Stomach smooth muscle (tissue), 2 donors: Measurements from ENCODE around the gene CRISPLD2.
A peak's percentile ranks its signal among the peaks of the same experiment; 100 is the strongest.

Experiments used
- H3K27ac ChIP-seq: one replicate; pipeline ENCODE4 v1.7.0; 2013; ENCODE audit warnings: mild to moderate bottlenecking, low read length, inconsistent platforms
- H3K27me3 ChIP-seq, 2 donors: one replicate each; pipeline ENCODE4 v1.7.0; 2013; ENCODE audit warnings: low read length in 2 of 2; ENCODE audit not compliant: insufficient read depth in 2 of 2, control insufficient read depth in 1 of 2
- H3K36me3 ChIP-seq, 2 donors: one replicate each; pipeline ENCODE4 v1.7.0; 2013; ENCODE audit warnings: low read length in 2 of 2; ENCODE audit not compliant: control insufficient read depth in 2 of 2, insufficient read depth in 2 of 2
- H3K4me1 ChIP-seq: one replicate; pipeline ENCODE4 v1.7.0; 2013; ENCODE audit warnings: low read length; ENCODE audit not compliant: control insufficient read depth, insufficient read depth
- H3K4me3 ChIP-seq, 2 donors: one replicate each; pipeline ENCODE4 v1.7.0; 2013; ENCODE audit warnings: low read length in 2 of 2
- H3K9ac ChIP-seq, 2 donors: one replicate each; pipeline ENCODE4 v1.7.0; 2013; ENCODE audit warnings: low read length in 2 of 2, mild to moderate bottlenecking in 1 of 2
- H3K9me3 ChIP-seq, 2 donors: one replicate each; pipeline ENCODE4 v1.7.0; 2013; ENCODE audit warnings: low read length in 2 of 2; ENCODE audit not compliant: control insufficient read depth in 2 of 2
- donor health status: healthy.
- donor health status: Pancreatic carcinoma.

CRISPLD2 gene

DNA sequence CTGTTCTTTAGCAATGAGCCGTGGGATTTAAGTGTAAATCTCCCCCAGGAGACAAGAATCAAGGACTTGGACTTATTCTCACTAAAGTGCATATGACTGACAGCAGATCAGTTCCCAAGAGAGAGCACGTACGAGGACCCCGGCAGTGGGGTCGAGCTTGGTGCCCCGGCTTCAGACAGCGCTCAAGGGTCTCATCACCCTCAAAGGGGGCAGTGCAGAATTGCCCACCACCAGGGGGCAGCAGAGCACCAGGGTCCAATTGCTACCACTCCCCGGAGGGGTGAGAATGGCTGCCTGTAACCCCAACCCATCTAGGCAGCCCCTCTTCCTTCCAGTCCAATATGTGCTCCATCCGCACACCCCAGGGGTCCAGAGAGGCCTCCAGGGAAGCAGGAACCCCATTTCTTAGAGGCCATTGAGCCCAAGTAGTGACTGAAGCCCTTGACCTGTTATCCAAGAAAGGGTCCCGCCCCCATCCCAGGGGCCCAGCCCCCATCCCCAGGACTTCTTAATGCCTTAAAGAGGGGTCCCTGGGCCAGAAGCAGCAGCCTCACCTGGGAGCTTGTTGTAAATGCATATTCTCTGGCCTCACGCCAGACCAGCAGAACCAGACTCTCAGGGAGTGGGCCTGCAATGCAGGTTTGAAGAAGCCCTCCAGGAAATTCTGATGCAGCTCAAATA, 105.4 kb downstream of the CRISPLD2 start:
- no peaks in the 10 kb centered on the region for H3K9me3 ChIP-seq
- no peak overlapping the region for H3K4me3 ChIP-seq
- H3K27ac ChIP-seq, result peak overlapping the region; percentile 31
- no peaks in the 10 kb centered on the region for H3K27me3 ChIP-seq
- H3K36me3 ChIP-seq, result no peaks in the 10 kb centered on the region
- H3K9ac ChIP-seq, result no peak overlapping the region
- peaks cover 32% of the 10 kb centered on the region for H3K4me1 ChIP-seq

DNA sequence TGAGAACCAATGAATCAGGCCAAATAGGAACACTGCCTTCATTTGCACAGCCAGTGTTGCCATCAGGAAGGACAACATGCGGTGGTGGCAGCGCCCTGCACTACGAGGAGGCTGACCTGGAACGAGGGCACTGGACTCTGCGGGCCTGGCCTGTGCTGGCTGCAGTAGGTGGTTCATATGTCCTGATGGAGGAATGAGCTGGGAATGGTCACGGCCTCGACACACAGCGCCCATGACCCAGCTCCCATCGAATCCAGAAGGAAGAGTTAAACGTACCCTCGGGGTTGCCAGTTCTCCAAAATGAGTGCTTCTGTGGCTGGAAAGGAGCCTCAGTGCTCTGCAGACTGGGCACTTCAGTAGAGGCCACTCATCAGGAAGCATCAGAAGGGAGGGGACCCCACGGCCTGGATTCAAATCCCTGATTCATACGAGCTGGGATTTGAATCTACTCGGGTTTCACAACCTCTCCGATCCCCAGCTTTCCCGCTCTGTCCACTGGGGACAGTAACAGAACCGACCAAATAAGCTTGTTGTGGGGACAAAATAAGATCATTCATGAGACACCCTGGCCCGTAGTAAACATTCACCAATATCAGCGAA, 106.1 kb downstream of the CRISPLD2 start:
- H3K27me3 ChIP-seq, result no peaks in the 10 kb centered on the region
- no peak overlapping the region for H3K27ac ChIP-seq

DNA sequence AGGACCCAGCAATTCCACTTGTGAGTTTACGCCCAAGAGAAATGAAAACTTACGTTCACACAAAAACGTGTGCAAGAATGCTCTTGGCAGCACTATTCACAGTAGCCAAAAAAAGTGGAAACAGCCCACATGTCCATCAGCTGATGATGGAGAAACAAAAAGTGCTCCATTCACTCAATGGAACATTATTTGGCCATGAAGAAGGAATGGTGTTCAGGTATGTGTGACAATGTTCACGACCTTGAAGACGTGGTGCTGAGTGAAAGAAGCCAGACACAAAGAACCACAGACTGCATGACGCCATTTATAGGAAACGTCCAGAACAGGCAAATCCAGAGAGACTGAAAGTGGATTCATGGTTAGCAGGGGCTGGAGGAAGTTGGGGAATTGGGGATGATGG, 106.7 kb downstream of the CRISPLD2 start:
- Histone ChIP-seq H3K9me3 (peaks cover 0 to 4% of the 10 kb centered on the region in 2 donors), H3K4me3 (no peak overlapping the region), H3K27ac (no peak overlapping the region), H3K27me3 (no peaks in the 10 kb centered on the region), H3K4me1 (peaks cover 32% of the 10 kb centered on the region), H3K9ac (no peak overlapping the region), H3K36me3 (no peaks in the 10 kb centered on the region)

More for the DNA sequence above, 106.1 kb downstream of the CRISPLD2 start:
- no peak overlapping the region for H3K9ac ChIP-seq
- H3K9me3 ChIP-seq, result peaks cover 0 to under 1% of the 10 kb centered on the region in 2 donors
- H3K4me1 ChIP-seq, result peaks cover 32% of the 10 kb centered on the region
- H3K4me3 ChIP-seq, result no peak overlapping the region
- no peaks in the 10 kb centered on the region for H3K36me3 ChIP-seq

DNA sequence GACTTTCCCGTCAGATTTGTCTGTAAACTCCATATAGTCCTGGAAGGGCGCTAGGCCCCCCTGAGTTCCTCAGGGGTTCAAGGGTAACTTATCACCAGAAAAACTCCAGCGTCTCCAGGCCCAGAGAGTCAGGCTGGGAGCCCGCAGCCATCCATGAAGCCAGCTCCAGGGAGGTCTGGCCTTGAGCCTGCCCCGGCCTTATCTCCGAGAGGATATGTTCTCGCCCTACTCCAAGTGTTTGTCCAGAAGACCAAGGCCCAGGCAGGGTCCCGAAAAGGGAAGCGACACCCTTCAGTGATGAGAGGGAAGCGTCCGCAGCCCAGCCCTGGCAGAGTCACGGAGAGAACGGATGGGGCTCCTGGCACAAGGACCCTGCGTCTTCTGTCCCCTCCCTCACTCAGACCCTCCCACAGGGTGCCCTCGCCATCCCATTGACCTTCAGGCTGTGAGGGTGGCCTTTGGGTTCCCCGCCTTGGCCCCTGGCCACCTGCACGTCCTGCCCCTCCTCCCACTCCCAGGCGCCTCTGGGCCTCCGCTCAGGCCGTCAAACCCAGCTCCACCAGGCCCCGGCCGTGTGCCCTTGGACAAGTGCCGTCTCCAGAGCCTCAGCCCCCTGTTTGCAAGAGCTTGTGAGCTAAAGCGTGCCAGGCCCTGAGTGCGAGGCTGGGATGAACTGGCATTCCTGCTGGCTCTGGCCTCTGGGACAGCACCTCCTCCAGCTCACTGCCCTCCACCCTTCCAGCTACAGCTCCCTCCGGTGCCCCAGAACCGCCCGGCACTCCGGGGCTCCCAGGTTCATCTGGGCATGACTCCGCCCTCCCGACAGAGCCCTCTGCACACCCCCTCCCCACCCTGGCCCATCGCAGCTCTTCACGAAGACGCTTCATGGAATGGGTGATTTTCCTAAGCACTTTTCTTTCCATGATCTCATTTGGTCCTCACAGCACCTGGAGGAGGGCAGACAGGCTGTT, 108.1 kb downstream of the CRISPLD2 start:
- peaks cover 0 to 4% of the 10 kb centered on the region in 2 donors for H3K9me3 ChIP-seq
- peaks cover 26% of the 10 kb centered on the region for H3K4me1 ChIP-seq
- H3K9ac ChIP-seq, result no peak overlapping the region
- H3K27me3 ChIP-seq, result no peaks in the 10 kb centered on the region
- no peak overlapping the region for H3K27ac ChIP-seq
- no peak overlapping the region for H3K4me3 ChIP-seq
- H3K36me3 ChIP-seq, result no peaks in the 10 kb centered on the region

DNA sequence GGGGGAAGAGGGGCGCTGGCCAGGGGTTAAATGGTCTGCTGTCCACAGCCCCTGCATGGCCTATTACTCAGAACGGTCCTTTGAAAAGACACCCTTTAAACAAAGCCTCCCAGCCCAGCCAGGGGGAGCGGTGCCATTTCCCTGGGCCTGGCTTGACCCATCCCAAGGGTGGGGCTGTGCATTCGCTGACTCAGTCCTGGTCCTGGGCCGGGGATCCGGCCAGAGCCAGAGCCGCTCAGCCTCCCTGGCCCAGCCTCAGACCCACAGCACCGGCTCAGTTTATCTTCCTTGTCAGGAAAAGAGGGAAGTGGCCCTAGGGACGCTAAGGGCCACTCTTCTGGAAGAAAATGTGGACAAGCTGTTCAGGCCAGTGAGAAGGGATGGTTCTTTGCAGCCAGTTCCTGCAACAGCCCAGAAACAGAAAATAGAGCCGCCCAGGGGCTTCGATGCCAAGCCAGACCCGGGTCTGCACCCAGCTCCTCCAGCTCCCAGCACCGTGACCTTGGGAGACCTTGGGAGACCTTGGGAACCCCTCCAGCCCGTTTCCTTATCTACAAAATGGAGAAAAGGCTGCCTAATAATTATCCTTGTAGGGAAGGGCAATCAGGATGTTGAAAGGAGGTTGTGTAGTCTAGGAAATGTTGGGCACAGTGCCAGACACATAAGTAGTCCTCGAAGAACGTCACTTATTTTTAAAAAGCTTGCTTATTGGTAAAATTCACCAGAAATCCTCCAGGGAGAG, 109.1 kb downstream of the CRISPLD2 start:
- no peaks in the 10 kb centered on the region for H3K36me3 ChIP-seq
- H3K9ac ChIP-seq, result no peak overlapping the region
- H3K27ac ChIP-seq, result peak overlapping the region; percentile 6
- no peaks in the 10 kb centered on the region for H3K27me3 ChIP-seq
- H3K4me1 ChIP-seq, result peaks cover 28% of the 10 kb centered on the region
- H3K4me3 ChIP-seq, result no peak overlapping the region
- H3K9me3 ChIP-seq, result peaks cover 0 to 4% of the 10 kb centered on the region in 2 donors

DNA sequence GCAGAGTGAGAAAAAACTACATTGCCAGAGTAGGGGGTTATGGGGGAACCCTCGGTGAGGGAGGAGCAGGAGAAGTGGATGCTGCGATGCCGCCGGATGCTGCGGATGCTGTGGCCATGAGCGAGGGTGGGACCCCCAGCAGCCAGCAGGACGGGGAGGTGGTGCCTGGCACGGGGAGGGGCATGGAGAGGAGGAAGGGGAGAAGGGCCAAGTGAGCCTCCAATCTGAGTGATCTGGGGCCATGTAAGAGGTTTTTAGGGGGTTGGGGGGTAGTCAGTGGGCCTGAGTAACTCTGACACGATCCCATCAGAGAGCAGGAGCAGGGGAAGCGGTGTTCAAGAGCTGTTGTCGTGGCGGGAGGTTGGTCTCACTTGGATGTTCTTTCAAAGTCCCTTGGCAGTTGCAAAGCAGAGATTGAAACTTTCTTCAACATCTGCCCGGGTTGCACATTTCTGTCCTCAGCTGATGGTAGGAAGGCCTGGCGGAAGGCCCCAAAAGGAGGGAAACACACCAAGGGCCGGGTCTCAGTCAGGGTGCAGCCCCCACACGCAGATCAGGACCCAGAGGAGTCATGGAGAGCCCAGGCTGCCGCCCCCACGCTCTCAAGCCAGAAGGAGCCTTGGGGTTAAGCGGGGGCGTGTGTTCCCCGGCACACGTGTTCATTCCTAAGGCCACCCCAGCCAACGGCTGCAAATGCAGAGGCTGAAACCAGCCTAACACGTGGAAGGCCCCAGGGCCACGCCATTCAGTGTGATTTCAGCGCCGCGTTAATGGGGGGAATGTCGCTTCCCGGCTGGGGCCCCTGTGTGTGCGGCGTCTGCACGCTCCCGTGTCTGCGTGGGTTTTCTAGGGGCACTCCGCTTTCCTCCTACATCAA, 109.9 kb downstream of the CRISPLD2 start:
- H3K9ac ChIP-seq, result no peak overlapping the region
- no peak overlapping the region for H3K4me3 ChIP-seq
- peak overlapping the region; percentile 6 for H3K27ac ChIP-seq
- peaks cover 33% of the 10 kb centered on the region for H3K4me1 ChIP-seq
- H3K27me3 ChIP-seq, result no peaks in the 10 kb centered on the region
- H3K36me3 ChIP-seq, result no peaks in the 10 kb centered on the region
- peaks cover 0 to 4% of the 10 kb centered on the region in 2 donors for H3K9me3 ChIP-seq

DNA sequence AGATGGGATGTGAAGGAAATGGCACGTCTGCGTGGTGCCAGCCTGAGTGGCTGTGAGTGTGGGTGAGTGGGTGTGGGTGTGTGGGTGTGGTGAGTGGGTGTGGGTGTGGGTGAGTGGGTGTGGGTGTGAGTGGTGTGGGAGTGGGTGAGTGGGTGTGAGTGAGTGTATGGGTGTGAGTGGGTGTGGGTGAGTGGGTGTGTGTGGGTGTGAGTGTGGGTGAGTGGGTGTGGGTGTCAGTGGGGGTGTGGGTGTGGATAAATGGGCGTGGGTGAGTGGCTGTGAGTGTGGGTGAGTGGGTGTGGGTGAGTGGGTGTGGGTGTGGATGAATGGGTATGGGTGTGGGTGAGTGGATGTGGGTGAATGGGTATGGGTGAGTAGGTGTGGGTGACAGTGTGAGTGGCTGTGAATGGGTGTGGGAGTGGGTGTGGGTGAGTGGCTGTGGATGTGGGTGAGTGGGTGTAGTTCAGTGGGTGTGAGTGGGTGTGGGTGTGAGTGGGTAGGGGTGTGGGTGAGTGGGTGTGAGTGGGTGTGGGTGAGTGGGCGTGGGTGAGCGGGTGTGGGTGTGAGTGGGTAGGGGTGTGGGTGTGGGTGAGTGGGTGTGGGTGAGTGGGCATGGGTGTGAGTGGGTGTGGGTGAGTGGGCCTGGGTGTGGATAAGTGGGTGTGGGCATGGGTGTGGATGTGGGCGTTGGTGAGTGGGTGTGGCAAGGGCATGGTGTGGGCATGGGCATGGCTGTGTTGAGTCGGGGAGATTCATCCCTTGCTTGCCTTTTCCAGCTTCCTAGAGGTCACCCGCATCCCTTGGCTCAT, 110.7 kb downstream of the CRISPLD2 start:
- Histone ChIP-seq H3K9ac (no peak overlapping the region), H3K4me3 (no peak overlapping the region), H3K4me1 (peaks cover 25% of the 10 kb centered on the region), H3K9me3 (peaks cover 0 to 4% of the 10 kb centered on the region in 2 donors), H3K36me3 (no peaks in the 10 kb centered on the region), H3K27me3 (no peaks in the 10 kb centered on the region), H3K27ac (no peak overlapping the region)

DNA sequence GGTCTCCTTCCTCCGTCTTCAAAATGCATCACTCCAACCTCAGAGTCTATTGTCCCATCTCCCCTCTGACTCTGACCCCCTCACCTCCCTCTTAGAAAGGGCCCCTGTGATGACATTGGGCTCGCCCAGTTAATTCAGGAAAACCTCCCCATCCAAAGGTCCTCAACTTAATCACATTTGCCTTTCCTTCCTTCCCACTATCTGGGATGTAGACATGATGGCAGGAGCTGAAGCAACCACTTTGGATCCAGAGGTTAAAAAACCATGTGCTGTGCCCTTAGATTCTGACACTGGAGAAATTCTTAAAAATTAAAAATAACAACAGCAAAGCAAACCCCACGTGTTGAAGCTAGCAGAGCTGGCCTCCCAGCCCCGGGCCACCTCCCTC, 111.3 kb downstream of the CRISPLD2 start:
- H3K4me3 ChIP-seq, result no peak overlapping the region
- no peaks in the 10 kb centered on the region for H3K27me3 ChIP-seq
- peaks cover 0 to 4% of the 10 kb centered on the region in 2 donors for H3K9me3 ChIP-seq
- no peak overlapping the region for H3K27ac ChIP-seq
- H3K36me3 ChIP-seq, result no peaks in the 10 kb centered on the region
- H3K9ac ChIP-seq, result no peak overlapping the region
- peaks cover 22% of the 10 kb centered on the region for H3K4me1 ChIP-seq

DNA sequence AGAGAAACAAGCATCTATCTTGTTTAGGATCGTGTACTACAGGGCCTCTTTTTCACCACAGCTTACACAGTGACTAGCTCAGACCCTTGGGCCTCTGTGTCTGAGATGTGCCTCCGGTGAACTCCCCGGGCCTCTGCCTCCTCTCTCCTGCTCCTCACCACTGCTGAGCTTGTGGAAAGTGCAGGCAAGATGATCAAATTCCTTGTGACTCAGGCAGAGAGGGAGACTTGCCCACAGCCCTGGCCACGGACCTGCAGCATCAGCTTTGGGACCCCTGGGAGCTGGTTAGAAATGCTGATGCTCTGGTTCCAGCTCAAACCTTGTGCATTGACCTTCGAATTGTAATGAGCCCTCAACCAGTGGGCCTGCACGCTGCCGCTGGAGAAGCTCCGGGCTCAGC, 111.7 kb downstream of the CRISPLD2 start:
- Histone ChIP-seq H3K36me3 (no peaks in the 10 kb centered on the region), H3K27me3 (no peaks in the 10 kb centered on the region), H3K27ac (no peak overlapping the region), H3K4me1 (peaks cover 22% of the 10 kb centered on the region), H3K4me3 (no peak overlapping the region), H3K9me3 (peaks cover 0 to 4% of the 10 kb centered on the region in 2 donors), H3K9ac (no peak overlapping the region)
